Heart left ventricle (tissue), 16 donors: ENCODE measurements around the gene PACSIN2. TPM values are rescaled to one million over a fixed set of nuclear protein-coding genes. Genes with fewer than 3 reads are reported as not detected.
A peak's percentile ranks its signal among the peaks of the same experiment; 100 is the strongest.

ENCODE experiments used
- ATAC-seq, 4 donors: fragments of 200-7000 bp; cut with Tn5 transposase; one replicate each; pipeline ENCODE4 v1.9.1; 2020 to 2022; ENCODE audit warnings: moderate library complexity in 4 of 4, mild to moderate bottlenecking in 3 of 4, moderate number of reproducible peaks in 1 of 4
- DNase-seq, 5 donors: peaks; one replicate each; pipeline ENCODE4 v3.0.0-alpha.2; 2020
- H3K27ac ChIP-seq, 12 donors: fragments of 200-600 bp; sonication (generic) in 4 of 12; one replicate each; pipeline versions ENCODE4 v1.5.0 to v1.8.0; 2016 to 2022; ENCODE audit warnings: mild to moderate bottlenecking in 2 of 12
- H3K27me3 ChIP-seq, 9 donors: fragments of 200-600 bp; sonication (generic) in 2 of 9; one replicate each; pipeline versions ENCODE4 v1.5.1 to v1.8.0; 2016 to 2022; ENCODE audit warnings: mild to moderate bottlenecking in 3 of 9
- H3K36me3 ChIP-seq, 9 donors: fragments of 200-600 bp; sonication (generic) in 2 of 9; one replicate each; pipeline versions ENCODE4 v1.5.0 to v1.8.0; 2018 to 2022; ENCODE audit warnings: mild to moderate bottlenecking in 2 of 9
- H3K4me1 ChIP-seq, 12 donors: fragments of 200-600 bp; sonication (generic) in 4 of 12; one replicate each; pipeline versions ENCODE4 v1.5.0 to v1.8.0; 2016 to 2022; ENCODE audit warnings: mild to moderate bottlenecking in 3 of 12
- H3K4me3 ChIP-seq, 12 donors: fragments of 200-600 bp; sonication (generic) in 4 of 12; one replicate each; pipeline versions ENCODE4 v1.5.0 to v1.8.0; 2017 to 2022; ENCODE audit warnings: mild to moderate bottlenecking in 9 of 12, moderate library complexity in 4 of 12
- H3K9me3 ChIP-seq, 12 donors: fragments of 200-600 bp; sonication (generic) in 4 of 12; one replicate each; pipeline versions ENCODE4 v1.5.0 to v1.8.0; 2016 to 2022; ENCODE audit warnings: mild to moderate bottlenecking in 1 of 12
- POLR2A ChIP-seq, 2 donors: fragments of 450-650 bp; IDR thresholded peaks; one replicate each; pipeline ENCODE4 v1.6.1; 2017; ENCODE audit warnings: antibody characterized with exemption in 2 of 2, mild to moderate bottlenecking in 2 of 2, moderate library complexity in 2 of 2
- WGBS, 4 donors: extraction: QIAGEN DNeasy Blood & Tissue Kit in 2 of 4; methylation state at CpG; one replicate each; pipeline versions ENCODE4 v1.1.5 to v1.1.7; 2013 to 2018; 5-methylcytosine and 5-hydroxymethylcytosine counted together
- intact Hi-C, 10 donors: fragments of 100-400 bp; cut with DNase I; formaldehyde crosslinking; loops; one replicate each; pipeline versions ENCODE4 v1.11.1 to v1.14.2; 2022
- polyA plus RNA-seq, 2 donors: library from polyadenylated mRNA; stranded (reverse); fragments of 200-250 nt; gene quantifications; one replicate each; pipeline ENCODE4 v1.2.3, GENCODE V29; 2013
- total RNA-seq, 9 donors: library from RNA; depleted of rRNA in 2 of 9; stranded (reverse); fragments of >200 nt in 2 of 9; fragmentation: NEBNext Ultra II Directional in 3 of 9; extraction: Animal tissue kit (Norgen Biotek cat#: 25700) in 3 of 9; gene quantifications; one replicate each; pipeline versions ENCODE4 v1.1.0 to v1.2.4, GENCODE V29; 2016 to 2023
- TF ChIP-seq, protein P1 (sequence below), 12 donors: fragments of 200-600 bp; sonication (generic) in 4 of 12; IDR thresholded peaks; one replicate each; pipeline versions ENCODE4 v1.5.0 to v1.8.0; 2018 to 2022; ENCODE audit warnings: antibody characterized with exemption in 12 of 12, mild to moderate bottlenecking in 5 of 12
- donor health status: ischemic (EF 13 %, LVEDD 7.1; RV severe dilation, severe dysfunction).
- donor health status: healthy with polysubstance abuse.
- donor health status: DM: no; HTN: yes; CAD: no.
- donor health status: DM: no; HTN: no; CAD: no.
- donor health status: ischemic (EF 25% LVEDD 6.9; RV normal size, moderate dysfunction).
- donor health status: ischemic (EF 25% LVEDD 5.7; RV mildly dilated, moderate dysfunction).
- donor health status: healthy.
- donor health status: DM: yes; HTN: yes; CAD: no.
- donor health status: ischemic (EF 35%, LVEDD 5.7; RV mildly dilated, moderate dysfunction).
- donor health status: nonischemic (EF 11% LVEDD 7.7; RV severe dilation, severe dysfunction).
- donor health status: DM: yes; HTN: yes; CAD: no.
- donor health status: PGD.
- donor health status: ischemic (EF 29% LVEDD 5.4; RV normal size, mild dysfunction).
- donor health status: nonischemic (EF 23%, LVEDD 6.1; RV moderate dilation, normal function).

Gene PACSIN2
- total and polyA plus RNA-seq, 11 donors: 26.5 to 87.1 (median 59.3) TPM

DNA sequence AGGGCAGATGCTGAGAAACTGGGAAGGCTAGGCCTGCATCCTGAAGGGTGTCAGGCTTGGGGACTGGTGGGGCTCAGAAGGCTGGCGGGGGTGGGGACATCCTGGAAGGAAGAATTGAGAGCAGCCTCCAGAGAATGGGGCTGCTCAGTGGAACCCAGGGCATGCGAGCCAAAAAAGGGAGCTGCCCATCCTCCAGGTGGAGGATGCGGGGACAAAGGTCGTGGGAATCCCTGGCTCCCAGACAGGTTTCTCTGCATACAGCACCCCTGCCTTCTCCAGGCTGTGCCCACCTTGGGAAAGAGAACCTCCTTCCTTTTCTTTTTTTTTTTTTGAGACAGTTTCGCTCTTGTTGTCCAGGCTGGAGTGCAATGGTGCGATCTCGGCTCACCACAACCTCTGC, 117.0 kb downstream of the PACSIN2 start:
- Histone ChIP-seq H3K27me3 (no peaks in the 10 kb centered on the region), H3K4me1 (peaks cover 0 to 84% (median 62%) of the 10 kb centered on the region in 12 donors), H3K9me3 (no peaks in the 10 kb centered on the region), H3K36me3 (peaks cover 0 to 21% (median 0%) of the 10 kb centered on the region in 9 donors), H3K27ac (peak overlapping the region in 6 of 12 donors; percentile 10 to 79 (median 60)), H3K4me3 (no peak overlapping the region)
- 74 to 90% (median 80%) methylated on average over 7 of the region's 7 CpGs for WGBS, 4 donors
- intact Hi-C loops: no loop called here
- no peak for DNase-seq
- ATAC-seq: no peak
- no peak for TF ChIP-seq POLR2A (IDR thresholded peaks at IDR 0.05)
- TF ChIP-seq, protein P1, sequence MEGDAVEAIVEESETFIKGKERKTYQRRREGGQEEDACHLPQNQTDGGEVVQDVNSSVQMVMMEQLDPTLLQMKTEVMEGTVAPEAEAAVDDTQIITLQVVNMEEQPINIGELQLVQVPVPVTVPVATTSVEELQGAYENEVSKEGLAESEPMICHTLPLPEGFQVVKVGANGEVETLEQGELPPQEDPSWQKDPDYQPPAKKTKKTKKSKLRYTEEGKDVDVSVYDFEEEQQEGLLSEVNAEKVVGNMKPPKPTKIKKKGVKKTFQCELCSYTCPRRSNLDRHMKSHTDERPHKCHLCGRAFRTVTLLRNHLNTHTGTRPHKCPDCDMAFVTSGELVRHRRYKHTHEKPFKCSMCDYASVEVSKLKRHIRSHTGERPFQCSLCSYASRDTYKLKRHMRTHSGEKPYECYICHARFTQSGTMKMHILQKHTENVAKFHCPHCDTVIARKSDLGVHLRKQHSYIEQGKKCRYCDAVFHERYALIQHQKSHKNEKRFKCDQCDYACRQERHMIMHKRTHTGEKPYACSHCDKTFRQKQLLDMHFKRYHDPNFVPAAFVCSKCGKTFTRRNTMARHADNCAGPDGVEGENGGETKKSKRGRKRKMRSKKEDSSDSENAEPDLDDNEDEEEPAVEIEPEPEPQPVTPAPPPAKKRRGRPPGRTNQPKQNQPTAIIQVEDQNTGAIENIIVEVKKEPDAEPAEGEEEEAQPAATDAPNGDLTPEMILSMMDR (IDR thresholded peaks at IDR 0.05): no peak

DNA sequence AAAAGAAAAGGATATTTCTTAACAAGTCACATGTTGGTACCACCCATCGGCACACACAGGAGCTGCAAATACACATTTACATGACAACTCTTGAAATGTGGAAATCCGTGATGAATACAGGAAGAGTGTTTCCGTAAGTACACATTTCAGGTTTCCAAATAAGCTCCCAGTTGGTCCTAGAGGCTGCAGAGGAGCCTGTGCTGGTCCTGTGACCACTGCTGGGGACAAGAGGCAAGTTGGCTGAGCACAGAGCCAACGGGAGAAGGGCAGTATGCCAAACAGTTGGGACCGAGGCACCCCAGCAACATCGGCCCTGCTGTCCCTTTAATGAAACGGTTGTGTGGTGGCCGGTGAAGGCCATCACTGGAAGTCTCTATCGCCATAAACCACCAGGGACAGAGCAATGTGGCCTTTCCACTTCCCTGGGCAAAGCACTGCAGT, 119.4 kb downstream of the PACSIN2 start:
- Histone ChIP-seq H3K27ac (peak overlapping the region in 11 of 12 donors; percentile 29 to 86 (median 48)), H3K4me3 (no peak overlapping the region), H3K9me3 (no peaks in the 10 kb centered on the region), H3K27me3 (no peaks in the 10 kb centered on the region), H3K36me3 (peaks cover 0 to 28% (median 10%) of the 10 kb centered on the region in 9 donors), H3K4me1 (peaks cover 0 to 79% (median 62%) of the 10 kb centered on the region in 12 donors)
- intact Hi-C loops: no loop called here
- DNase-seq: no peak
- TF ChIP-seq, protein P1 (IDR thresholded peaks at IDR 0.05): no peak
- no peak for TF ChIP-seq POLR2A (IDR thresholded peaks at IDR 0.05)
- peak in 3 of 4 donors; percentile 1 to 27 (median 17) for ATAC-seq
- WGBS, 4 donors: 32 to 56% (median 42%) methylated on average over 9 of the region's 9 CpGs

GRCh38 chr22:42895087-42895486, 119.9 kb downstream of the PACSIN2 start:
- no peaks in the 10 kb centered on the region for H3K9me3 ChIP-seq
- 37 to 56% (median 48%) methylated on average over 6 to 7 of the region's 7 CpGs for WGBS, 4 donors
- peaks cover 0 to 84% (median 64%) of the 10 kb centered on the region in 12 donors for H3K4me1 ChIP-seq
- ATAC-seq (no peak), DNase-seq (no peak)
- intact Hi-C loops: no loop called here
- no peak overlapping the region for H3K4me3 ChIP-seq
- TF ChIP-seq, protein P1 (IDR thresholded peaks at IDR 0.05): no peak
- no peak for TF ChIP-seq POLR2A (IDR thresholded peaks at IDR 0.05)
- peaks cover 0 to 33% (median 14%) of the 10 kb centered on the region in 9 donors for H3K36me3 ChIP-seq
- peak overlapping the region in 10 of 12 donors; percentile 29 to 86 (median 54) for H3K27ac ChIP-seq
- no peaks in the 10 kb centered on the region for H3K27me3 ChIP-seq

DNA sequence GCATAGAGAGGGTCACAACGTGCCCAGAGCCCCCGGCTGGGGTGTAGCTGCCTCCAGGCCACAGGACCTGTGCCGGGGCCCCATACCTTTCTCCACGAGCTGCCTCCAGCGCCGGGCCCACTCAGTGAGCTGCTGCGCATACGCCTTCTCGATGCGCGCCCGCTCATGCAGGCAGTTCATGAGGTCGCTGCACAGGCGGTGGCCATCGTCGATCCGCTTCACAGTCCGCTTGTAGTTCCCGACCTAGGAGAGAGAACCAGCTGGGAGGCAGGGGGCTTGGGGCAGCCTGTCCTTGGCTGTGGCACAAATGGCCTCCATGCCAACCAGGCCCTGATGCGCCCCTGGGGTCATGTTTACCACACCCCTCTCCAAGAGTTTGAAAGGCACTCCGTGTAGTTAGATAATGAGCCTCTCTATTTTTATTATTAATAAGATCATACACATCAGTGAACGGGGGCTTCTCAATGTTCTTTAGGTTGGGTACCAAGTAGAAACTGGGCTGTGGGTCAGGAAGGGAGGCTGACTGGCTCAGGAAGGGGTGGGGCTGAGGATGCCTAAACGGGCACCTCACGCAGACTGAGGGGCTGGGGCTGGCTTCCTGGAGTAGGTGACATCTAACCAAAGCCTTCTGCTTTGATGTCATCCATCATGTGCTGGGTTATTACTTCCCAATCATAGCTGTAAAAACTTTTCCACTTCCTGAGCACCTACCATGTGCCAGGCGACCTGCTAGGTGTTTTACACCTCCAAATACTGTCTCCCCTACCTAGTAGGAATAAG, 121.4 kb downstream of the PACSIN2 start:
- TF ChIP-seq POLR2A (IDR thresholded peaks at IDR 0.05): no peak
- TF ChIP-seq, protein P1 (IDR thresholded peaks at IDR 0.05): no peak
- ATAC-seq: no peak
- Histone ChIP-seq H3K27me3 (no peaks in the 10 kb centered on the region), H3K27ac (peak overlapping the region in 11 of 12 donors; percentile 31 to 86 (median 73)), H3K4me3 (no peak overlapping the region), H3K9me3 (no peaks in the 10 kb centered on the region), H3K4me1 (peaks cover 0 to 96% (median 63%) of the 10 kb centered on the region in 12 donors), H3K36me3 (peaks cover 0 to 48% (median 23%) of the 10 kb centered on the region in 9 donors)
- DNase-seq: no peak
- intact Hi-C loops: no loop called here
- 81 to 88% (median 86%) methylated on average over 16 to 25 of the region's 25 CpGs for WGBS, 4 donors
